DOHH2 (cell line): ENCODE results near the gene ZSCAN10.
"Not testable (repeated sequence)": the region's sequence is repeated elsewhere in the genome, so short reads cannot be mapped to it uniquely, and the experiment has no call there.

ENCODE experiments used
- H3F3A ChIP-seq: fragments of 200-600 bp; sonication (generic), shearing (Covaris generic); 2 replicates; pipeline ENCODE4 v1.6.0; 2016; ENCODE audit warnings: antibody characterized with exemption, mild to moderate bottlenecking; ENCODE audit not compliant: control insufficient read depth, insufficient read depth
- H3K27ac ChIP-seq: fragments of 200-600 bp; sonication (generic); 2 replicates; pipeline ENCODE4 v1.5.1; 2014; ENCODE audit warnings: low read depth, mild to moderate bottlenecking, low read length, moderate library complexity
- H3K27me3 ChIP-seq: fragments of 200-600 bp; sonication (generic); 2 replicates; pipeline ENCODE4 v1.6.1; 2014; ENCODE audit warnings: mild to moderate bottlenecking, low read length, mixed read lengths; ENCODE audit not compliant: control insufficient read depth
- H3K36me3 ChIP-seq: fragments of 200-600 bp; sonication (generic); 2 replicates; pipeline ENCODE4 v1.6.1; 2014; ENCODE audit warnings: mild to moderate bottlenecking, low read length, moderate library complexity, mixed read lengths; ENCODE audit not compliant: control insufficient read depth
- H3K4me1 ChIP-seq: fragments of 200-600 bp; sonication (generic); 2 replicates; pipeline ENCODE4 v1.6.1; 2014; ENCODE audit warnings: mild to moderate bottlenecking, low read length, mixed read lengths; ENCODE audit not compliant: control insufficient read depth
- H3K4me2 ChIP-seq: fragments of 200-600 bp; sonication (generic); 2 replicates; pipeline ENCODE4 v1.6.0; 2014; ENCODE audit warnings: mild to moderate bottlenecking, low read length, moderate library complexity
- H3K4me3 ChIP-seq: fragments of 200-600 bp; sonication (generic); 2 replicates; pipeline ENCODE4 v1.5.1; 2014; ENCODE audit warnings: mild to moderate bottlenecking, low read length, mixed read lengths
- H3K79me2 ChIP-seq: fragments of 200-600 bp; sonication (generic); 2 replicates; pipeline ENCODE4 v1.6.1; 2014; ENCODE audit warnings: mild to moderate bottlenecking, low read length, mixed read lengths; ENCODE audit not compliant: control insufficient read depth
- H3K9me2 ChIP-seq: fragments of 200-600 bp; sonication (generic); replicated peaks from 2 replicates; pipeline ENCODE4 v1.6.1; 2014; ENCODE audit warnings: mild to moderate bottlenecking, low read length, mixed read lengths; ENCODE audit not compliant: control insufficient read depth
- H3K9me3 ChIP-seq: fragments of 200-600 bp; sonication (generic); 2 replicates; pipeline ENCODE4 v1.6.1; 2014; ENCODE audit warnings: antibody characterized with exemption, low read length, mixed read lengths; ENCODE audit not compliant: control insufficient read depth, insufficient read depth
- H4K20me1 ChIP-seq: fragments of 200-600 bp; sonication (generic); 2 replicates; pipeline ENCODE4 v1.6.0; 2014; ENCODE audit warnings: low read depth, mild to moderate bottlenecking, antibody characterized with exemption, low read length, moderate library complexity; ENCODE audit not compliant: control insufficient read depth, insufficient read depth
- CTCF ChIP-seq: fragments of 200-600 bp; sonication (generic); IDR thresholded peaks from one replicate; pipeline ENCODE4 v1.5.1; 2014; ENCODE audit warnings: antibody characterized with exemption, mild to moderate bottlenecking, low read depth, low read length; ENCODE audit not compliant: poor library complexity, severe bottlenecking
- EZH2phosphoT487 ChIP-seq: fragments of 200-600 bp; sonication (generic); IDR thresholded peaks from 2 replicates; pipeline ENCODE4 v1.6.1; 2017; ENCODE audit warnings: borderline replicate concordance, mild to moderate bottlenecking, antibody characterized with exemption, low read length, moderate library complexity, mixed read lengths

The ZSCAN10 gene

GRCh38 chr16:3057181-3058138, 41.6 kb downstream of the ZSCAN10 start:
- H3F3A ChIP-seq = 0 out of 2 replicates have a peak, but pooled peaks cover 3% of the 10 kb centered on the region
- H3K9me2 ChIP-seq = no peaks in the 10 kb centered on the region
- H3K4me1 ChIP-seq = peaks cover 41% of the 10 kb centered on the region
- H3K79me2 ChIP-seq = no peaks in the 10 kb centered on the region
- H4K20me1 ChIP-seq = no peaks in the 10 kb centered on the region
- H3K36me3 ChIP-seq = no peaks in the 10 kb centered on the region
- H3K4me3 ChIP-seq = 0 out of 2 replicates have a peak overlapping the region, but pooled peaks have one; percentile 79
- peak overlapping the region; percentile 88; the same call in 1 of the 2 replicates for H3K4me2 ChIP-seq
- no peaks in the 10 kb centered on the region for H3K9me3 ChIP-seq
- no peak for TF ChIP-seq CTCF
- TF ChIP-seq EZH2phosphoT487 = no peak
- no peak overlapping the region for H3K27ac ChIP-seq
- no peaks in the 10 kb centered on the region for H3K27me3 ChIP-seq

GRCh38 chr16:3056336-3057180, 42.5 kb downstream of the ZSCAN10 start:
- Histone ChIP-seq H3K27ac (no peak overlapping the region), H3K4me2 (peak overlapping the region; percentile 80; the same call in 1 of the 2 replicates), H3K9me2 (no peaks in the 10 kb centered on the region), H3K4me1 (peaks cover 43% of the 10 kb centered on the region), H3K36me3 (no peaks in the 10 kb centered on the region), H3K4me3 (no peak overlapping the region), H3K79me2 (no peaks in the 10 kb centered on the region), H3K9me3 (no peaks in the 10 kb centered on the region), H4K20me1 (no peaks in the 10 kb centered on the region), H3F3A (0 out of 2 replicates have a peak, but pooled peaks cover 3% of the 10 kb centered on the region), H3K27me3 (no peaks in the 10 kb centered on the region)
- TF ChIP-seq EZH2phosphoT487 (no peak), CTCF (no peak)

GRCh38 chr16:3055734-3056115, 43.4 kb downstream of the ZSCAN10 start:
- H3F3A ChIP-seq, H3K9me3 ChIP-seq, H4K20me1 ChIP-seq, H3K9me2 ChIP-seq, H3K79me2 ChIP-seq, H3K36me3 ChIP-seq, H3K27me3 ChIP-seq: not testable (repeated sequence)
- H3K4me2 ChIP-seq = peak overlapping the region; percentile 80
- H3K4me3 ChIP-seq = peak overlapping the region; percentile 65
- peak overlapping the region; percentile 70 for H3K27ac ChIP-seq
- H3K4me1 ChIP-seq = peaks cover 51% of the 10 kb centered on the region
